Nephron (organoid): Measurements from ENCODE around the gene PDZD2.
A peak's percentile ranks its signal among the peaks of the same experiment; 100 is the strongest.

Experiments
- H3K27ac Mint-ChIP-seq, 3 experiments: 2 replicates each; pipeline ENCODE4 v1.8.0; 2020; ENCODE audit warnings: mixed read lengths in 3 of 3, mild to moderate bottlenecking in 2 of 3, moderate library complexity in 1 of 3
- H3K27me3 Mint-ChIP-seq: 2 replicates; pipeline ENCODE4 v1.8.0; 2021; ENCODE audit warnings: low read depth, mild to moderate bottlenecking, moderate library complexity, mixed read lengths
- H3K36me3 Mint-ChIP-seq: 2 replicates; pipeline ENCODE4 v1.8.0; 2020; ENCODE audit warnings: low read depth, mixed read lengths
- H3K4me1 Mint-ChIP-seq: 2 replicates; pipeline ENCODE4 v1.8.0; 2020; ENCODE audit warnings: mixed read lengths
- H3K4me3 Mint-ChIP-seq, 3 experiments: 2 replicates each; pipeline ENCODE4 v1.8.0; 2020; ENCODE audit warnings: mild to moderate bottlenecking in 3 of 3, mixed read lengths in 3 of 3, moderate library complexity in 2 of 3
- H3K9me3 Mint-ChIP-seq: 2 replicates; pipeline ENCODE4 v1.8.0; 2020; ENCODE audit warnings: mixed read lengths
- CTCF ChIP-seq, 3 experiments: fragments of 200-600 bp; sonication (generic); IDR thresholded peaks; one replicate each; pipeline ENCODE4 v1.5.0; 2021; ENCODE audit warnings: antibody characterized with exemption in 3 of 3; ENCODE audit not compliant: unreplicated experiment in 3 of 3

PDZD2 gene

GRCh38 chr5:31853398-31854135, 214.6 kb downstream of the PDZD2 start:
- H3K4me1 Mint-ChIP-seq, result peaks cover 32% of the 10 kb centered on the region
- H3K36me3 Mint-ChIP-seq, result peaks cover 16% of the 10 kb centered on the region
- peak overlapping the region; percentile 86 to 93 (median 88) for H3K4me3 Mint-ChIP-seq
- H3K27me3 Mint-ChIP-seq, result peaks cover 28% of the 10 kb centered on the region
- TF ChIP-seq CTCF (IDR thresholded peaks at IDR 0.05; ENCODE audit: unreplicated experiment in 3 of 3), result no peak
- no peaks in the 10 kb centered on the region for H3K9me3 Mint-ChIP-seq
- peak overlapping the region; percentile 54 to 88 (median 83) for H3K27ac Mint-ChIP-seq

- Mint-ChIP-seq H3K4me1 (peaks cover 32% of the 10 kb centered on the region), H3K36me3 (peaks cover 25% of the 10 kb centered on the region), H3K27me3 (peaks cover 32% of the 10 kb centered on the region), H3K4me3 (peak overlapping the region; percentile 86 to 93 (median 88)), H3K27ac (peak overlapping the region; percentile 52 to 88 (median 83)), H3K9me3 (peaks cover 6% of the 10 kb centered on the region)
- TF ChIP-seq CTCF (IDR thresholded peaks at IDR 0.05; ENCODE audit: unreplicated experiment in 3 of 3), result no peak
These were observed 215.5 kb downstream of the PDZD2 start for GRCh38 chr5:31854181-31855133.

- Mint-ChIP-seq H3K9me3 (peaks cover 11% of the 10 kb centered on the region), H3K4me1 (peaks cover 32% of the 10 kb centered on the region), H3K27ac (peak overlapping the region in 2 of 3 experiments; percentile 65 to 83), H3K27me3 (peaks cover 35% of the 10 kb centered on the region), H3K4me3 (peak overlapping the region; percentile 86 to 93 (median 88)), H3K36me3 (peaks cover 33% of the 10 kb centered on the region)
- peak in 2 of 3 experiments; percentile 25 to 40 for TF ChIP-seq CTCF (IDR thresholded peaks at IDR 0.05; ENCODE audit: unreplicated experiment in 3 of 3)
These were observed 216.5 kb downstream of the PDZD2 start for GRCh38 chr5:31855134-31856040.

- H3K4me1 Mint-ChIP-seq, result peaks cover 19% of the 10 kb centered on the region
- H3K4me3 Mint-ChIP-seq, result no peak overlapping the region
- H3K36me3 Mint-ChIP-seq, result peaks cover 38% of the 10 kb centered on the region
- peaks cover 16% of the 10 kb centered on the region for H3K9me3 Mint-ChIP-seq
- H3K27ac Mint-ChIP-seq, result no peak overlapping the region
- TF ChIP-seq CTCF (IDR thresholded peaks at IDR 0.05; ENCODE audit: unreplicated experiment in 3 of 3), result no peak
- H3K27me3 Mint-ChIP-seq, result peaks cover 54% of the 10 kb centered on the region
These were observed 220.2 kb downstream of the PDZD2 start for GRCh38 chr5:31859096-31859495.

GRCh38 chr5:31860278-31860677, 221.3 kb downstream of the PDZD2 start:
- H3K36me3 Mint-ChIP-seq, result peaks cover 38% of the 10 kb centered on the region
- no peak for TF ChIP-seq CTCF (IDR thresholded peaks at IDR 0.05; ENCODE audit: unreplicated experiment in 3 of 3)
- no peak overlapping the region for H3K27ac Mint-ChIP-seq
- H3K4me1 Mint-ChIP-seq, result peaks cover 12% of the 10 kb centered on the region
- H3K4me3 Mint-ChIP-seq, result no peak overlapping the region
- H3K27me3 Mint-ChIP-seq, result peaks cover 50% of the 10 kb centered on the region
- peaks cover 16% of the 10 kb centered on the region for H3K9me3 Mint-ChIP-seq
